Right renal pelvis (tissue), 4 donors: ENCODE data around the gene TDRD9. TPM values are rescaled to one million over a fixed set of nuclear protein-coding genes. Genes with fewer than 3 reads are reported as not detected.
"Not testable (repeated sequence)": the region's sequence is repeated elsewhere in the genome, so short reads cannot be mapped to it uniquely, and the experiment has no call there.

Experiments
- DNase-seq, 4 donors: peaks; one replicate each; pipeline ENCODE4 v3.0.0-alpha.2; 2013; ENCODE audit warnings: low read depth in 4 of 4, low spot score in 3 of 4, missing footprints in 1 of 4
- polyA plus RNA-seq, 4 donors: library from polyadenylated mRNA; unstranded; fragments of 120-200 nt; gene quantifications; one replicate each; pipeline ENCODE4 v1.2.1, GENCODE V29; 2013; ENCODE audit not compliant: insufficient read length in 4 of 4

Gene TDRD9
- polyA plus RNA-seq, 4 donors: 1.5 to 5.1 (median 3.6) TPM

GRCh38 chr14:103916636-103917262 lies 11.5 kb upstream of the TDRD9 start:
- no peak for DNase-seq

GRCh38 chr14:103920981-103921854 lies 7.0 kb upstream of the TDRD9 start:
- peak; percentile 85 to 92 (median 86) for DNase-seq

- DNase-seq: not testable (repeated sequence)
Measured at GRCh38 chr14:103921855-103922200, 6.4 kb upstream of the TDRD9 start.

- DNase-seq: no peak
Measured at GRCh38 chr14:103923863-103924262, 4.4 kb upstream of the TDRD9 start.

GRCh38 chr14:103925316-103925715 lies 2.9 kb upstream of the TDRD9 start:
- DNase-seq: no peak

GRCh38 chr14:103927566-103927965 lies 690 bp upstream of the TDRD9 start:
- no peak for DNase-seq

- no peak for DNase-seq
Measured at GRCh38 chr14:103930051-103930604, 1.9 kb downstream of the TDRD9 start.

- no peak for DNase-seq
Measured at GRCh38 chr14:103931422-103931821, 3.2 kb downstream of the TDRD9 start.

- DNase-seq: no peak
Measured at GRCh38 chr14:103932791-103933490, 4.7 kb downstream of the TDRD9 start.

- no peak for DNase-seq
Measured at GRCh38 chr14:103935102-103935501, 6.8 kb downstream of the TDRD9 start.

GRCh38 chr14:103941462-103941861 lies 13.2 kb downstream of the TDRD9 start:
- no peak for DNase-seq

GRCh38 chr14:103941973-103942736 lies 13.9 kb downstream of the TDRD9 start, which contains the start of gene RD3L:
Gene RD3L (minus strand): TSS chr14:103942529. CDS start chr14:103941695, 834 bp downstream.
- no peak for DNase-seq

- DNase-seq: no peak
Measured at GRCh38 chr14:103943673-103944072, 15.4 kb downstream of the TDRD9 start.

GRCh38 chr14:103946975-103947374 lies 18.7 kb downstream of the TDRD9 start:
- DNase-seq: no peak

- no peak for DNase-seq
Measured at GRCh38 chr14:103948442-103948841, 20.2 kb downstream of the TDRD9 start.

GRCh38 chr14:103949131-103949790 lies 21.0 kb downstream of the TDRD9 start:
- DNase-seq: no peak

- peak in 1 of 4 donors; percentile 15 for DNase-seq
Measured at GRCh38 chr14:103960457-103961055, 32.3 kb downstream of the TDRD9 start.

- DNase-seq: no peak
Measured at GRCh38 chr14:103961928-103962578, 33.8 kb downstream of the TDRD9 start.

GRCh38 chr14:103966631-103967030 lies 38.4 kb downstream of the TDRD9 start:
- no peak for DNase-seq
